WTC11 (cell line): ENCODE data around the gene NAB1.

Experiments used
- CTCF ChIP-seq: fragments of 200-600 bp; IDR thresholded peaks from 2 replicates; pipeline ENCODE4 v1.8.0; 2022; ENCODE audit warnings: antibody characterized with exemption
- ELF4 ChIP-seq: sonication (generic); formaldehyde crosslinking; IDR thresholded peaks from 2 replicates; pipeline ENCODE4 v1.8.1; 2022; ENCODE audit warnings: low read depth, mild to moderate bottlenecking, moderate library complexity, missing genetic modification reagents
- ESRRA ChIP-seq: sonication (generic); formaldehyde crosslinking; IDR thresholded peaks from 2 replicates; pipeline ENCODE4 v1.8.1; 2022; ENCODE audit warnings: mild to moderate bottlenecking, missing genetic modification reagents, borderline replicate concordance
- ETV6 ChIP-seq: sonication (generic); formaldehyde crosslinking; IDR thresholded peaks from 2 replicates; pipeline ENCODE4 v1.8.1; 2022; ENCODE audit warnings: mild to moderate bottlenecking, missing genetic modification reagents
- FOXP4 ChIP-seq: sonication (generic); formaldehyde crosslinking; IDR thresholded peaks from 2 replicates; pipeline ENCODE4 v1.8.0; 2022; ENCODE audit warnings: mild to moderate bottlenecking, missing genetic modification reagents
- KAT7 ChIP-seq: sonication (generic); formaldehyde crosslinking; IDR thresholded peaks from 2 replicates; pipeline ENCODE4 v1.8.1; 2023; ENCODE audit warnings: missing genetic modification reagents, mild to moderate bottlenecking, borderline replicate concordance
- RELA ChIP-seq: sonication (generic); formaldehyde crosslinking; IDR thresholded peaks from 2 replicates; pipeline ENCODE4 v1.8.1; 2022; ENCODE audit warnings: missing genetic modification reagents, mild to moderate bottlenecking, borderline replicate concordance
- TP53 ChIP-seq: sonication (generic); formaldehyde crosslinking; IDR thresholded peaks from 2 replicates; pipeline ENCODE4 v1.8.1; 2023; ENCODE audit warnings: mild to moderate bottlenecking, missing genetic modification reagents
- ZNF121 ChIP-seq: sonication (generic); formaldehyde crosslinking; IDR thresholded peaks from 2 replicates; pipeline ENCODE4 v1.8.0; 2023; ENCODE audit warnings: missing genetic modification reagents
- ZNF232 ChIP-seq: sonication (generic); formaldehyde crosslinking; IDR thresholded peaks from 2 replicates; pipeline ENCODE4 v1.8.0; 2022; ENCODE audit warnings: mild to moderate bottlenecking, missing genetic modification reagents

- TF ChIP-seq FOXP4 (CRISPR knock-in tag) = no peak
- no peak for TF ChIP-seq CTCF
- TF ChIP-seq ELF4 (CRISPR knock-in tag) = no peak
- TF ChIP-seq ETV6 = no peak
- no peak for TF ChIP-seq KAT7 (CRISPR knock-in tag)
- no peak for TF ChIP-seq ZNF232 (CRISPR knock-in tag)
- TF ChIP-seq ESRRA (CRISPR knock-in tag) = no peak
- no peak for TF ChIP-seq RELA (CRISPR knock-in tag)
- TF ChIP-seq ZNF121 (CRISPR knock-in tag) = no peak
- no peak for TF ChIP-seq TP53 (CRISPR knock-in tag)
These were observed 62.2 kb downstream of the NAB1 start for GRCh38 chr2:190711069-190711468.
